Astrocyte (in vitro differentiated cells and primary cell): ENCODE measurements around the gene SERPINI2. TPM values are rescaled to one million over a fixed set of nuclear protein-coding genes. Genes with fewer than 3 reads are reported as not detected.

Experiments
- DNase-seq: peaks from one replicate; pipeline ENCODE4 v3.0.0-alpha.2; 2010; ENCODE audit warnings: low read depth
- FAIRE-seq: peaks from 2 replicates; lab custom pipeline; 2011; peaks lifted over from hg19 to GRCh38; lab: Jason Lieb, UNC
- H2AFZ ChIP-seq: 2 replicates; pipeline ENCODE4 v1.6.0; 2012; ENCODE audit warnings: low read depth, low read length, inconsistent platforms
- H3K27ac ChIP-seq: 2 replicates; pipeline ENCODE4 v1.5.1; 2011; ENCODE audit warnings: low read depth, low read length, inconsistent platforms
- H3K27me3 ChIP-seq: 2 replicates; pipeline ENCODE4 v1.6.0; 2011; ENCODE audit warnings: low read length, inconsistent platforms; ENCODE audit not compliant: insufficient read depth
- H3K36me3 ChIP-seq: 2 replicates; pipeline ENCODE4 v1.5.1; 2011; ENCODE audit warnings: low read length, inconsistent platforms; ENCODE audit not compliant: insufficient read depth
- H3K4me1 ChIP-seq: 2 replicates; pipeline ENCODE4 v1.5.1; 2011; ENCODE audit warnings: low read length, inconsistent platforms; ENCODE audit not compliant: insufficient read depth
- H3K4me2 ChIP-seq: 2 replicates; pipeline ENCODE4 v1.6.0; 2012; ENCODE audit warnings: low read length, inconsistent platforms
- H3K4me3 ChIP-seq: 2 replicates; pipeline ENCODE4 v1.5.1; 2011; ENCODE audit warnings: low read depth, mild to moderate bottlenecking, low read length, inconsistent platforms; ENCODE audit not compliant: insufficient read depth
- H3K79me2 ChIP-seq: 2 replicates; pipeline ENCODE4 v1.6.0; 2012; ENCODE audit warnings: mild to moderate bottlenecking, low read length, inconsistent platforms; ENCODE audit not compliant: insufficient read depth
- H3K9ac ChIP-seq: 2 replicates; pipeline ENCODE4 v1.6.0; 2012; ENCODE audit warnings: mild to moderate bottlenecking, low read length, inconsistent platforms
- H3K9me3 ChIP-seq: 2 replicates; pipeline ENCODE4 v1.5.1; 2012; ENCODE audit warnings: low read depth, mild to moderate bottlenecking, low read length, inconsistent platforms; ENCODE audit not compliant: insufficient read depth
- H4K20me1 ChIP-seq: 2 replicates; pipeline ENCODE4 v1.6.0; 2012; ENCODE audit warnings: low read length, inconsistent platforms; ENCODE audit not compliant: insufficient read depth
- H3K27ac Mint-ChIP-seq: one replicate; pipeline ENCODE4 v1.8.0; 2021; ENCODE audit warnings: mild to moderate bottlenecking, mixed read lengths; ENCODE audit not compliant: unreplicated experiment
- H3K27me3 Mint-ChIP-seq: one replicate; pipeline ENCODE4 v1.8.0; 2021; ENCODE audit warnings: low read depth, mixed read lengths; ENCODE audit not compliant: unreplicated experiment
- H3K36me3 Mint-ChIP-seq: one replicate; pipeline ENCODE4 v1.8.0; 2021; ENCODE audit warnings: low read depth, mixed read lengths; ENCODE audit not compliant: unreplicated experiment
- H3K4me1 Mint-ChIP-seq: one replicate; pipeline ENCODE4 v1.8.0; 2021; ENCODE audit warnings: low read depth, mixed read lengths; ENCODE audit not compliant: unreplicated experiment
- H3K4me3 Mint-ChIP-seq: one replicate; pipeline ENCODE4 v1.8.0; 2021; ENCODE audit warnings: mild to moderate bottlenecking, moderate library complexity, mixed read lengths; ENCODE audit not compliant: unreplicated experiment
- H3K9me3 Mint-ChIP-seq: one replicate; pipeline ENCODE4 v1.8.0; 2021; ENCODE audit warnings: mild to moderate bottlenecking, mixed read lengths; ENCODE audit not compliant: unreplicated experiment
- CTCF ChIP-seq: IDR thresholded peaks from 2 replicates; pipeline ENCODE4 v1.5.1; 2011; ENCODE audit warnings: low read depth, mild to moderate bottlenecking, inconsistent platforms, low read length, moderate library complexity; ENCODE audit not compliant: insufficient read depth
- EZH2 ChIP-seq: IDR thresholded peaks from 2 replicates; pipeline ENCODE4 v1.6.1; 2012; ENCODE audit warnings: mild to moderate bottlenecking, low read length, inconsistent platforms; ENCODE audit not compliant: insufficient read depth
- total RNA-seq: library from RNA; stranded (reverse); gene quantifications from 2 replicates; pipeline ENCODE4 v1.2.1, GENCODE V29; 2021

SERPINI2 gene
- total RNA-seq, 1 donor from 2014 or later = 0.32 TPM

GRCh38 chr3:167520266-167521005, 46.6 kb upstream of the SERPINI2 start:
- H3K4me2 ChIP-seq = no peak overlapping the region
- Mint-ChIP-seq H3K36me3 (no peaks in the 10 kb centered on the region), H3K9me3 (no peaks in the 10 kb centered on the region), H3K27me3 (peaks cover 4% of the 10 kb centered on the region), H3K4me3 (no peak overlapping the region), H3K27ac (no peak overlapping the region), H3K4me1 (no peaks in the 10 kb centered on the region)
- H3K27me3 ChIP-seq = no peaks in the 10 kb centered on the region
- H3K4me1 ChIP-seq = no peaks in the 10 kb centered on the region
- no peaks in the 10 kb centered on the region for H3K9me3 ChIP-seq
- no peak for FAIRE-seq
- no peak overlapping the region for H3K9ac ChIP-seq
- no peaks in the 10 kb centered on the region for H3K36me3 ChIP-seq
- H3K4me3 ChIP-seq = no peak overlapping the region
- no peaks in the 10 kb centered on the region for H4K20me1 ChIP-seq
- no peak overlapping the region for H2AFZ ChIP-seq
- no peak for DNase-seq
- TF ChIP-seq EZH2 (no peak), CTCF (no peak)
- H3K27ac ChIP-seq = no peak overlapping the region
- no peaks in the 10 kb centered on the region for H3K79me2 ChIP-seq

- Histone ChIP-seq H4K20me1 (no peaks in the 10 kb centered on the region), H3K4me1 (no peaks in the 10 kb centered on the region), H3K9ac (no peak overlapping the region), H3K4me2 (no peak overlapping the region), H3K36me3 (no peaks in the 10 kb centered on the region), H3K4me3 (no peak overlapping the region), H3K27ac (no peak overlapping the region), H3K9me3 (no peaks in the 10 kb centered on the region), H3K79me2 (no peaks in the 10 kb centered on the region), H3K27me3 (no peaks in the 10 kb centered on the region), H2AFZ (no peak overlapping the region)
- H3K36me3 Mint-ChIP-seq = peaks cover 2% of the 10 kb centered on the region
- no peaks in the 10 kb centered on the region for H3K9me3 Mint-ChIP-seq
- H3K4me3 Mint-ChIP-seq = no peak overlapping the region
- no peak for FAIRE-seq
- TF ChIP-seq CTCF (no peak), EZH2 (no peak)
- H3K27me3 Mint-ChIP-seq = no peaks in the 10 kb centered on the region
- no peak for DNase-seq
- no peak overlapping the region for H3K27ac Mint-ChIP-seq
- H3K4me1 Mint-ChIP-seq = no peaks in the 10 kb centered on the region
Observed at GRCh38 chr3:167507954-167508353, 34.1 kb upstream of the SERPINI2 start.

DNA sequence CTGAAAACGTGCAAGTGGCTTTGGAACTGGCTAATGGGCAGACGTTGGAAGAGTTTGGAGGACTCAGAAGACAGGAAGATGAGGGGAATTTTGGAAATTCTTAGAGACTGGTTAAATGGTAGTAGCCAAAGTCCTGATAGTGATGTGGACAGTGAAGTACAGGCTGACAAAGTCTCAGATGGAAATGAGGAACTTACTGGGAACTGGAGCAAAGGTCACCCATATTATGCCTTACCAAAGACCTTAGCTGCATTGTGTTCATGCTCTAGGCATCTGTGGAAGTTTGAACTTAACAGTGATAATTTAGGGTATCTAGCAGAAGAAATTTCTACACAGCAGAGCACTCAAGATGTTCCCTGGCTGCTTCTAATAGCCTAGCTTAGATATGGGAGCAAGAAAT, 28.6 kb upstream of the SERPINI2 start:
- Histone ChIP-seq H3K4me2 (no peak overlapping the region), H3K36me3 (no peaks in the 10 kb centered on the region), H3K9me3 (no peaks in the 10 kb centered on the region), H3K4me1 (no peaks in the 10 kb centered on the region), H3K4me3 (no peak overlapping the region), H3K27me3 (no peaks in the 10 kb centered on the region), H3K79me2 (no peaks in the 10 kb centered on the region), H4K20me1 (no peaks in the 10 kb centered on the region), H3K27ac (no peak overlapping the region), H2AFZ (no peak overlapping the region), H3K9ac (no peak overlapping the region)
- H3K27ac Mint-ChIP-seq = no peak overlapping the region
- DNase-seq = no peak
- H3K36me3 Mint-ChIP-seq = no peaks in the 10 kb centered on the region
- H3K4me1 Mint-ChIP-seq = no peaks in the 10 kb centered on the region
- H3K27me3 Mint-ChIP-seq = no peaks in the 10 kb centered on the region
- TF ChIP-seq EZH2 = no peak
- no peak for TF ChIP-seq CTCF
- H3K4me3 Mint-ChIP-seq = no peak overlapping the region
- FAIRE-seq = no peak
- H3K9me3 Mint-ChIP-seq = no peaks in the 10 kb centered on the region
